ENCODE measurements around the gene C2orf15. TPM values are rescaled to one million over a fixed set of nuclear protein-coding genes. Genes with fewer than 3 reads are reported as not detected.
A peak's percentile ranks its signal among the peaks of the same experiment; 100 is the strongest.

C2orf15 gene
- 4.6 and 4.9 TPM in 2 replicates for total RNA-seq (2014; rRNA removed; shearing (Covaris generic))

GRCh38 chr2:99141110-99142108 lies at the start of gene C2orf15:
Gene C2orf15, plus strand, starts transcription at chr2:99141707. Its CDS starts 8,852 bp downstream, at chr2:99150559.
- DNase-seq (ENCODE audit: low spot score) = peak; percentile 95

- DNase-seq (ENCODE audit: low spot score) = no peak
Observed at GRCh38 chr2:99096728-99097127, 44.8 kb upstream of the C2orf15 start.

GRCh38 chr2:99101697-99102096 lies 39.8 kb upstream of the C2orf15 start:
- peak; percentile 17 for DNase-seq (ENCODE audit: low spot score)

GRCh38 chr2:99104006-99104405 lies 37.5 kb upstream of the C2orf15 start:
- DNase-seq (ENCODE audit: low spot score) = no peak

- no peak for DNase-seq (ENCODE audit: low spot score)
Observed at GRCh38 chr2:99106913-99107312, 34.6 kb upstream of the C2orf15 start.

- DNase-seq (ENCODE audit: low spot score) = no peak
Observed at GRCh38 chr2:99111236-99111635, 30.3 kb upstream of the C2orf15 start.

GRCh38 chr2:99111945-99112344 lies 29.6 kb upstream of the C2orf15 start:
- no peak for DNase-seq (ENCODE audit: low spot score)

GRCh38 chr2:99112617-99113016 lies 28.9 kb upstream of the C2orf15 start:
- DNase-seq (ENCODE audit: low spot score) = no peak

- DNase-seq (ENCODE audit: low spot score) = no peak
Observed at GRCh38 chr2:99127981-99128380, 13.5 kb upstream of the C2orf15 start.

- DNase-seq (ENCODE audit: low spot score) = peak; percentile 9
Observed at GRCh38 chr2:99135044-99135556, 6.4 kb upstream of the C2orf15 start.

GRCh38 chr2:99139003-99139402 lies 2.5 kb upstream of the C2orf15 start:
- no peak for DNase-seq (ENCODE audit: low spot score)

GRCh38 chr2:99140056-99140859 lies 1.2 kb upstream of the C2orf15 start:
- peak; percentile 16 for DNase-seq (ENCODE audit: low spot score)

- no peak for DNase-seq (ENCODE audit: low spot score)
Observed at GRCh38 chr2:99140860-99141109, 722 bp upstream of the C2orf15 start.

GRCh38 chr2:99150706-99151105 lies 9.2 kb downstream of the C2orf15 start:
- DNase-seq (ENCODE audit: low spot score) = no peak

GRCh38 chr2:99152199-99152895 lies 10.8 kb downstream of the C2orf15 start:
- DNase-seq (ENCODE audit: low spot score) = no peak

GRCh38 chr2:99153921-99154604 lies 12.6 kb downstream of the C2orf15 start:
- DNase-seq (ENCODE audit: low spot score) = no peak

GRCh38 chr2:99154643-99155536 lies 13.4 kb downstream of the C2orf15 start, which contains the start of the genes LIPT1 and TSGA10:
Gene LIPT1, plus strand, starts transcription at chr2:99154967. Its CDS starts 6,991 bp downstream, at chr2:99161958.
Gene TSGA10, minus strand, starts transcription at chr2:99154942. Its CDS starts 45,503 bp downstream, at chr2:99109439.
- peak; percentile 86 for DNase-seq (ENCODE audit: low spot score)

GRCh38 chr2:99156891-99157290 lies 15.4 kb downstream of the C2orf15 start:
- DNase-seq (ENCODE audit: low spot score) = no peak

- DNase-seq (ENCODE audit: low spot score) = no peak
Observed at GRCh38 chr2:99158599-99158998, 17.1 kb downstream of the C2orf15 start.

GRCh38 chr2:99159594-99159993 lies 18.1 kb downstream of the C2orf15 start:
- DNase-seq (ENCODE audit: low spot score) = no peak
